Stimulated activated CD4-positive, alpha-beta T cell treated with anti-CD3 and anti-CD28 coated beads, Interleukin-15, amount 100 ng/mL, for 48 hours (primary cell): ENCODE results near the gene ELK3.
"Not testable (repeated sequence)": the region's sequence is repeated elsewhere in the genome, so short reads cannot be mapped to it uniquely, and the experiment has no call there.

Experiments
- DNase-seq, 2 donors: peaks; one replicate each; pipeline ENCODE4 v3.0.0-alpha.2; 2020; ENCODE audit warnings: low read depth in 2 of 2

Gene ELK3

DNA sequence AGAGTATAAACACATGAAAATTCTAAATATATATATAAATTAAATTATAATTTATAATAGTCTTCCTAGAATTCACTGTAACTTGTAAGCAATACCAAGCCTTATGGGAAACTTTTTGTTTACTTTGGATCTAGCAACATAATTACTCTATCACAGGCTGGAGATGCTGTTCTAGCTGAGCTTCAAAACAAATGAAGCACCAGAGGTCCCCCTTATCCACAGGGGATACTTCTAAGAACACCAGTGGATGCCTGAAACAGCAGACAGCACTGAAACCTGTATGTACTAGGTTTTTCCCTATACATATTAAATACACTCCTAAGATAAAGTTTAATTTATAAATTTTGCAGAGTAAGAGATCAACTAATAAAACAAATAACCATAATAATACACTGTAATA is 109.5 kb downstream of the ELK3 start:
- no peak for DNase-seq

DNA sequence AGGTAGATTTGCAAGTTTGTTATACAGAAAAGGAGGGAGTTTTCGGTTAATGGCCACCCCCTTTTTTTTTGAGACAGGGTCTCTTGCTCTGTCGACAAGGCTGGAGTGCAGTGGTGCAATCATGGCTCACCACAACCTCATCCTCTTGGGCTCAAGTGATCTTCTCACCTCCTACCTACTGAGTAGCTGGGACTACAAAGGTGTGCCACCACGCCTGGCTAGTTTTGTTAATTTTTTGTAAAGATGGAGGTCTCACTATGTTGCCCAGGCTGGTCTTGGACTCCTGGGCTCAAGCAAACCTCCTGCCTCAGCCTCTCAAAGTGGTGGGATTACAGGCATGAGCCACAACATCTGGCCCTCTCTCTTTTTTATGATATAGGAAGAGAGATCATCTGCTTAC is 111.5 kb downstream of the ELK3 start:
- no peak for DNase-seq

- no peak for DNase-seq
Observed at GRCh38 chr12:96308881-96309280, 114.7 kb downstream of the ELK3 start.

GRCh38 chr12:96310067-96310466 is 115.9 kb downstream of the ELK3 start:
- no peak for DNase-seq

GRCh38 chr12:96311191-96311590 is 117.0 kb downstream of the ELK3 start:
- DNase-seq = no peak

GRCh38 chr12:96313606-96314005 is 119.4 kb downstream of the ELK3 start:
- DNase-seq = no peak

GRCh38 chr12:96314723-96315122 is 120.5 kb downstream of the ELK3 start:
- DNase-seq = no peak

DNA sequence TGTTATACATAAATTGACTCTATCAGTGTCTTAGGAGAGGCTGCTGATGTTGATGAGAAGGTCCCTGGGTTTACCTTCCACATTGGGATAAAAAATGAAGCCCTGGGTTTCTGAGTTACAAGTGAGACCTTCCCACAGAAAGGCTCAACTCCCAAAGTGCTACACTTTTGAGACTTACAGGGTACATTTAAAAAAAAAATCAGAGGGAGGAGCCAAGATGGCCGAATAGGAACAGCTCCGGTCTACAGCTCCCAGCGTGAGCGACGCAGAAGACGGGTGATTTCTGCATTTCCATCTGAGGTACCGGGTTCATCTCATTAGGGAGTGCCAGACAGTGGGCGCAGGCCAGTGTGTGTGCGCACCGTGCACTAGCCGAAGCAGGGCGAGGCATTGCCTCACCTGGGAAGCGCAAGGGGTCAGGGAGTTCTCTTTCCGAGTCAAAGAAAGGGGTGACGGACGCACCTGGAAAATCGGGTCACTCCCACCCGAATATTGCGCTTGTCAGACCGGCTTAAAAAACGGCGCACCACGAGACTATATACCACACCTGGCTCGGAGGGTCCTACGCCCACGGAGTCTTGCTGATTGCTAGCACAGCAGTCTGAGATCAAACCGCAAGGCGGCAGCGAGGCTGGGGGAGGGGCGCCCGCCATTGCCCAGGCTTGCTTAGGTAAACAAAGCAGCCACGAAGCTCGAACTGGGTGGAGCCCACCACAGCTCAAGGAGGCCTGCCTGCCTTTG is 121.7 kb downstream of the ELK3 start:
- not testable (repeated sequence) for DNase-seq

GRCh38 chr12:96317801-96318200 is 123.6 kb downstream of the ELK3 start:
- not testable (repeated sequence) for DNase-seq
